ENCODE data around the gene LAMA2.
"Not testable (repeated sequence)": the region's sequence is repeated elsewhere in the genome, so short reads cannot be mapped to it uniquely, and the experiment has no call there.

Gene LAMA2

GRCh38 chr6:129164032-129164431, 281.1 kb downstream of the LAMA2 start:
- Histone ChIP-seq H3K27me3 (ENCODE audit: control insufficient read depth, insufficient read depth, low read length) (no peaks in the 10 kb centered on the region), H3K36me3 (ENCODE audit: control insufficient read depth, insufficient read depth, low read length) (no peaks in the 10 kb centered on the region), H3K27ac (ENCODE audit: low read length) (no peak overlapping the region), H3K4me3 (ENCODE audit: low read length) (no peak overlapping the region), H3K9me3 (ENCODE audit: control insufficient read depth, insufficient read depth, low read length) (no peaks in the 10 kb centered on the region), H3K4me1 (ENCODE audit: control insufficient read depth, insufficient read depth, low read length) (no peaks in the 10 kb centered on the region)
- DNase-seq (ENCODE audit: low read depth, low spot score), result no peak
- WGBS (ENCODE audit: insufficient coverage, insufficient read length), result no CpG with 5 or more reads among the region's 3 CpGs

DNA sequence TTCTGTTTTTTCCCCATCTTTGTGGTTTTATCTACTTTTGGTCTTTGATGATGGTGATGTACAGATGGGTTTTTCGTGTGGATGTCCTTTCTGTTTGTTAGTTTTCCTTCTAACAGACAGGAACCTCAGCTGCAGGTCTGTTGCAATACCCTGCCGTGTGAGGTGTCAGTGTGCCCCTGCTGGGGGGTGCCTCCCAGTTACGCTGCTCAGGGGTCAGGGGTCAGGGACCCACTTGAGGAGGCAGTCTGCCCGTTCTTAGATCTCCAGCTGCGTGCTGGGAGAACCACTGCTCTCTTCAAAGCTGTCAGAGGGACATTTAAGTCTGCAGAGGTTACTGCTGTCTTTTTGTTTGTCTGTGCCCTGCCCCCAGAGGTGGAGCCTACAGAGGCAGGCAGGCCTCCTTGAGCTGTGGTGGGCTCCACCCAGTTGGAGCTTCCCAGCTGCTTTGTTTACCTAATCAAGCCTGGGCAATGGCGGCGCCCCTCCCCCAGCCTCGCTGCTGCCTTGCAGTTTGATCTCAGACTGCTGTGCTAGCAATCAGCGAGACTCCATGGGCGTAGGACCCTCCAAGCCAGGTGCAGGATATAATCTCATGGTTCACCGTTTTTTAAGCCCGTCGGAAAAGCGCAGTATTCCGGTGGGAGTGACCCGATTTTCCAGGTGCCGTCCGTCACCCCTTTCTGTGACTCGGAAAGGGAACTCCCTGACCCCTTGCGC, 289.5 kb downstream of the LAMA2 start:
- not testable (repeated sequence) for H3K36me3 ChIP-seq (ENCODE audit: control insufficient read depth, insufficient read depth, low read length); H3K4me1 ChIP-seq (ENCODE audit: control insufficient read depth, insufficient read depth, low read length); H3K27ac ChIP-seq (ENCODE audit: low read length); DNase-seq (ENCODE audit: low read depth, low spot score); H3K27me3 ChIP-seq (ENCODE audit: control insufficient read depth, insufficient read depth, low read length); H3K9me3 ChIP-seq (ENCODE audit: control insufficient read depth, insufficient read depth, low read length)
- H3K4me3 ChIP-seq (ENCODE audit: low read length), result peak overlapping the region; percentile 69; the same call in 1 of the 2 replicates
- WGBS (ENCODE audit: insufficient coverage, insufficient read length), result no CpG with 5 or more reads among the region's 20 CpGs

GRCh38 chr6:129175066-129175465, 292.1 kb downstream of the LAMA2 start:
- Histone ChIP-seq H3K9me3 (ENCODE audit: control insufficient read depth, insufficient read depth, low read length) (no peaks in the 10 kb centered on the region), H3K4me3 (ENCODE audit: low read length) (no peak overlapping the region), H3K27me3 (ENCODE audit: control insufficient read depth, insufficient read depth, low read length) (no peaks in the 10 kb centered on the region), H3K4me1 (ENCODE audit: control insufficient read depth, insufficient read depth, low read length) (no peaks in the 10 kb centered on the region), H3K36me3 (ENCODE audit: control insufficient read depth, insufficient read depth, low read length) (no peaks in the 10 kb centered on the region), H3K27ac (ENCODE audit: low read length) (no peak overlapping the region)
- WGBS (ENCODE audit: insufficient coverage, insufficient read length), result no CpG with 5 or more reads among the region's 1 CpG
- no peak for DNase-seq (ENCODE audit: low read depth, low spot score)

- WGBS (ENCODE audit: insufficient coverage, insufficient read length), result no CpG with 5 or more reads among the region's 4 CpGs
- no peaks in the 10 kb centered on the region for H3K4me1 ChIP-seq (ENCODE audit: control insufficient read depth, insufficient read depth, low read length)
- DNase-seq (ENCODE audit: low read depth, low spot score), result no peak
- no peak overlapping the region for H3K4me3 ChIP-seq (ENCODE audit: low read length)
- no peaks in the 10 kb centered on the region for H3K36me3 ChIP-seq (ENCODE audit: control insufficient read depth, insufficient read depth, low read length)
- no peaks in the 10 kb centered on the region for H3K27me3 ChIP-seq (ENCODE audit: control insufficient read depth, insufficient read depth, low read length)
- no peaks in the 10 kb centered on the region for H3K9me3 ChIP-seq (ENCODE audit: control insufficient read depth, insufficient read depth, low read length)
- no peak overlapping the region for H3K27ac ChIP-seq (ENCODE audit: low read length)
Observed at GRCh38 chr6:129177801-129178200, 294.9 kb downstream of the LAMA2 start.

- WGBS (ENCODE audit: insufficient coverage, insufficient read length), result no CpG with 5 or more reads among the region's 3 CpGs
- DNase-seq (ENCODE audit: low read depth, low spot score), result no peak
- Histone ChIP-seq H3K4me1 (ENCODE audit: control insufficient read depth, insufficient read depth, low read length) (no peaks in the 10 kb centered on the region), H3K27me3 (ENCODE audit: control insufficient read depth, insufficient read depth, low read length) (no peaks in the 10 kb centered on the region), H3K36me3 (ENCODE audit: control insufficient read depth, insufficient read depth, low read length) (no peaks in the 10 kb centered on the region), H3K9me3 (ENCODE audit: control insufficient read depth, insufficient read depth, low read length) (no peaks in the 10 kb centered on the region), H3K4me3 (ENCODE audit: low read length) (no peak overlapping the region), H3K27ac (ENCODE audit: low read length) (no peak overlapping the region)
Observed at GRCh38 chr6:129179283-129179682, 296.3 kb downstream of the LAMA2 start.

DNA sequence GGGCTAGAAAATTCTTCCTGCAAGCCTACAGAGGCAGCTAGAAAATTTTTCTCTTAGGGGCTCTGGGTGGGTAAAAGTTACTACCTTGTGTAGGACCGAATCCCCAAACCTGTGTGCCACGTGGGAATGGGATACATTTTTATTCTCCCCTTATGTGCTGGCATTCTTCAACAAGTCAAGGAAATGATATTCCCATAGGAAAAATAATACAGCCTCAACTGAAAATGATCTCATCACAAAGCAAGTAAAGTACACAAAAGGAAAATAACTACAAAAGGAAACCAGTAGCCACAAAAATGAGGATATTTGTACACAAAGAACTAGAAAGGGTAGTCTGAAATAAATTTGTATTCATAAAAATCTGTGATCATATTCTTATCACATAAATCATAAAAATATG, 298.1 kb downstream of the LAMA2 start:
- WGBS (ENCODE audit: insufficient coverage, insufficient read length), result no CpG with 5 or more reads among the region's 2 CpGs
- no peaks in the 10 kb centered on the region for H3K27me3 ChIP-seq (ENCODE audit: control insufficient read depth, insufficient read depth, low read length)
- H3K4me3 ChIP-seq (ENCODE audit: low read length), result no peak overlapping the region
- no peaks in the 10 kb centered on the region for H3K36me3 ChIP-seq (ENCODE audit: control insufficient read depth, insufficient read depth, low read length)
- H3K4me1 ChIP-seq (ENCODE audit: control insufficient read depth, insufficient read depth, low read length), result no peaks in the 10 kb centered on the region
- no peak for DNase-seq (ENCODE audit: low read depth, low spot score)
- no peak overlapping the region for H3K27ac ChIP-seq (ENCODE audit: low read length)
- no peaks in the 10 kb centered on the region for H3K9me3 ChIP-seq (ENCODE audit: control insufficient read depth, insufficient read depth, low read length)

- Histone ChIP-seq H3K27ac (ENCODE audit: low read length) (no peak overlapping the region), H3K4me3 (ENCODE audit: low read length) (no peak overlapping the region), H3K27me3 (ENCODE audit: control insufficient read depth, insufficient read depth, low read length) (no peaks in the 10 kb centered on the region), H3K4me1 (ENCODE audit: control insufficient read depth, insufficient read depth, low read length) (no peaks in the 10 kb centered on the region), H3K9me3 (ENCODE audit: control insufficient read depth, insufficient read depth, low read length) (no peaks in the 10 kb centered on the region), H3K36me3 (ENCODE audit: control insufficient read depth, insufficient read depth, low read length) (no peaks in the 10 kb centered on the region)
- WGBS (ENCODE audit: insufficient coverage, insufficient read length), result no CpG with 5 or more reads among the region's 1 CpG
- DNase-seq (ENCODE audit: low read depth, low spot score), result no peak
Observed at GRCh38 chr6:129183187-129183591, 300.3 kb downstream of the LAMA2 start.

DNA sequence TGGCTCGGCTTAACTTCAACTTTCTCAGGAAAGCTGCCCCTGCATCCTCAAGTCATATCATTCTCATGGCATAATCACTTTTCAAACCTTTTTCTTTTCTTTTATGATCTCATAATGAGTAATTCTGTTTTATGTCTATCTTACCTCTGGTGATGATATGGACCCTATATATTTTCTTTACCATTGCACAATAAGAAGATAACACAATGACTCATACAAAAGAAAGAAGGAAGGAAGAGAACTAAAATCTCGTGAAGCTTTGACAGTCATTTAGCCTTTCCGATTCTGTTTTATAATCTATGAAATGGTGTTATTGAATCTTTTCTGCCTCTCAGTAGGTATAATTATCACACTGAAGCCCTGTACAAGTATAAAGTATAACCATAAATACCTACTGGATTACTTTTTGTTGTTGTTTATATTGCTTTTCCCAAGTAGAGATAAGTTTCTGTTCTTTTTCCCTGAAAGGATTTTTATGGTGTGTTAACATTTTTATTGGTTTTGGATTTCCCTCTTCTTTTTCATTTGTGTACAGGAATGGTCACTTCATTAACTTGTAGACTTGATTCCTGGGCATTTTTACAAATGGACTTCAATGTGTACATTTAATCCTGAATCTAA, 300.9 kb downstream of the LAMA2 start:
- WGBS (ENCODE audit: insufficient coverage, insufficient read length), result no CpG with 5 or more reads among the region's 3 CpGs
- Histone ChIP-seq H3K9me3 (ENCODE audit: control insufficient read depth, insufficient read depth, low read length) (no peaks in the 10 kb centered on the region), H3K4me1 (ENCODE audit: control insufficient read depth, insufficient read depth, low read length) (no peaks in the 10 kb centered on the region), H3K27ac (ENCODE audit: low read length) (no peak overlapping the region), H3K27me3 (ENCODE audit: control insufficient read depth, insufficient read depth, low read length) (no peaks in the 10 kb centered on the region), H3K4me3 (ENCODE audit: low read length) (no peak overlapping the region), H3K36me3 (ENCODE audit: control insufficient read depth, insufficient read depth, low read length) (no peaks in the 10 kb centered on the region)
- no peak for DNase-seq (ENCODE audit: low read depth, low spot score)

GRCh38 chr6:129184324-129184723, 301.4 kb downstream of the LAMA2 start:
- Histone ChIP-seq H3K36me3 (ENCODE audit: control insufficient read depth, insufficient read depth, low read length) (no peaks in the 10 kb centered on the region), H3K9me3 (ENCODE audit: control insufficient read depth, insufficient read depth, low read length) (no peaks in the 10 kb centered on the region), H3K27ac (ENCODE audit: low read length) (no peak overlapping the region), H3K4me1 (ENCODE audit: control insufficient read depth, insufficient read depth, low read length) (no peaks in the 10 kb centered on the region), H3K4me3 (ENCODE audit: low read length) (no peak overlapping the region), H3K27me3 (ENCODE audit: control insufficient read depth, insufficient read depth, low read length) (no peaks in the 10 kb centered on the region)
- no CpG with 5 or more reads among the region's 3 CpGs for WGBS (ENCODE audit: insufficient coverage, insufficient read length)
- no peak for DNase-seq (ENCODE audit: low read depth, low spot score)

DNA sequence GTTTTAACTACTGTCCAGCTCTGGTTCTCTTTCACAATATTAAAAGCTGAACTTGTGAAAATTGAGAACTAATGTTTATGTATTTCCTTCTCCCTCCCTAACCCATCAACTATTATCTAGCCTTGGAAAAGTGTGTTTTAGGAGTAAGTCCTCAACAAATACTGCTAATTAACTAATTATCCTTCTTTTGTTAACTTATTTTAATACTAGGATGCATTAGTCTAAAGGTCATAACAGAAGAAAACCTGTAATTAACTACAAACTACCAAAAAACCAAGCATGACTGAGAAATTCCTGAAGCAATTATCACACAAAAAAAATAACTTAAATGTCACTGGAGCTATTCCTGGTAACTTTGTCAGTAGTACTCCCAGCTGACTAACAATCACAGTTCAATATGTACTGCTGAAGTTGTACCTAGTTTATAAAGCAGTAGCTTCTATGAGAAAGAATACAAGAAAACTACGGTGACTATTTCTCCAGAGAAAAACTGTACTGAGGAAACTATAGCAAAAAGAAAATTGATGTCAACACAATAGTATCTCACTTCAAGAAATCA, 301.9 kb downstream of the LAMA2 start:
- DNase-seq (ENCODE audit: low read depth, low spot score), result no peak
- H3K9me3 ChIP-seq (ENCODE audit: control insufficient read depth, insufficient read depth, low read length), result no peaks in the 10 kb centered on the region
- WGBS (ENCODE audit: insufficient coverage, insufficient read length), result no CpG with 5 or more reads among the region's 1 CpG
- H3K27ac ChIP-seq (ENCODE audit: low read length), result no peak overlapping the region
- no peaks in the 10 kb centered on the region for H3K27me3 ChIP-seq (ENCODE audit: control insufficient read depth, insufficient read depth, low read length)
- no peaks in the 10 kb centered on the region for H3K36me3 ChIP-seq (ENCODE audit: control insufficient read depth, insufficient read depth, low read length)
- no peak overlapping the region for H3K4me3 ChIP-seq (ENCODE audit: low read length)
- no peaks in the 10 kb centered on the region for H3K4me1 ChIP-seq (ENCODE audit: control insufficient read depth, insufficient read depth, low read length)
